ENCODE results near the gene ANKRD63. TPM values are rescaled to one million over a fixed set of nuclear protein-coding genes. Genes with fewer than 3 reads are reported as not detected.

Gene ANKRD63
- polyA plus RNA-seq, 3 donors = not detected

DNA sequence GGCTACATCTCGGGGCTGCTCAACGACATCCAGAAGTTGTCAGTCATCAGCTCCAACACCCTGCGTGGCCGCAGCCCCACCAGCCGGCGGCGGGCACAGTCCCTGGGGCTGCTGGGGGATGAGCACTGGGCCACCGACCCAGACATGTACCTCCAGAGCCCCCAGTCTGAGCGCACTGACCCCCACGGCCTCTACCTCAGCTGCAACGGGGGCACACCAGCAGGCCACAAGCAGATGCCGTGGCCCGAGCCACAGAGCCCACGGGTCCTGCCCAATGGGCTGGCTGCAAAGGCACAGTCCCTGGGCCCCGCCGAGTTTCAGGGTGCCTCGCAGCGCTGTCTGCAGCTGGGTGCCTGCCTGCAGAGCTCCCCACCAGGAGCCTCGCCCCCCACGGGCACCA, 17.0 kb downstream of the ANKRD63 start:
- Histone ChIP-seq H3K79me2 (ENCODE audit: insufficient read depth, low read length) (no peaks in the 10 kb centered on the region), H3K9ac (ENCODE audit: insufficient read depth, low read length, poor library complexity, severe bottlenecking) (no peak overlapping the region), H3K4me2 (replicated peaks; ENCODE audit: extremely low read depth, low read length, poor library complexity, severe bottlenecking) (no peak overlapping the region), H2AFZ (ENCODE audit: insufficient read depth, low read depth, low read length, poor library complexity, severe bottlenecking) (no peak overlapping the region), H3K4me3 (replicated peaks in 1 of 3; ENCODE audit: low read depth in 2 of 3, low read length in 3 of 3) (no peak overlapping the region), H3K9me3 (replicated peaks in 1 of 2; ENCODE audit: control insufficient read depth in 1 of 2, insufficient read depth in 1 of 2, low read length in 2 of 2) (no peaks in the 10 kb centered on the region), H3K27me3 (ENCODE audit: control insufficient read depth in 2 of 2, insufficient read depth in 2 of 2, low read length in 2 of 2) (no peaks in the 10 kb centered on the region), H3K27ac (ENCODE audit: low read depth in 1 of 2, low read length in 2 of 2) (no peak overlapping the region), H3K36me3 (replicated peaks in 1 of 2; ENCODE audit: control insufficient read depth in 1 of 2, insufficient read depth in 2 of 2, low read length in 2 of 2) (no peaks in the 10 kb centered on the region), H4K20me1 (ENCODE audit: insufficient read depth, low read length) (no peaks in the 10 kb centered on the region), H3K4me1 (ENCODE audit: control insufficient read depth in 1 of 2, insufficient read depth in 2 of 2, low read length in 2 of 2) (no peaks in the 10 kb centered on the region)
- H3K36me3 Mint-ChIP-seq = no peaks in the 10 kb centered on the region
- DNase-seq = no peak
- H3K4me3 Mint-ChIP-seq = no peak overlapping the region
- intact Hi-C loops (cut with micrococcal nuclease) = no loop called here
- WGBS (ENCODE audit: insufficient coverage) = 98% methylated on average over 19 of the region's 20 CpGs
- peaks cover 6% of the 10 kb centered on the region for H3K4me1 Mint-ChIP-seq
- peaks cover 0 to 14% (median 6%) of the 10 kb centered on the region in 3 donors for H3K27me3 Mint-ChIP-seq (ENCODE audit: low read depth in 3 of 3)
- TF ChIP-seq, protein P1, sequence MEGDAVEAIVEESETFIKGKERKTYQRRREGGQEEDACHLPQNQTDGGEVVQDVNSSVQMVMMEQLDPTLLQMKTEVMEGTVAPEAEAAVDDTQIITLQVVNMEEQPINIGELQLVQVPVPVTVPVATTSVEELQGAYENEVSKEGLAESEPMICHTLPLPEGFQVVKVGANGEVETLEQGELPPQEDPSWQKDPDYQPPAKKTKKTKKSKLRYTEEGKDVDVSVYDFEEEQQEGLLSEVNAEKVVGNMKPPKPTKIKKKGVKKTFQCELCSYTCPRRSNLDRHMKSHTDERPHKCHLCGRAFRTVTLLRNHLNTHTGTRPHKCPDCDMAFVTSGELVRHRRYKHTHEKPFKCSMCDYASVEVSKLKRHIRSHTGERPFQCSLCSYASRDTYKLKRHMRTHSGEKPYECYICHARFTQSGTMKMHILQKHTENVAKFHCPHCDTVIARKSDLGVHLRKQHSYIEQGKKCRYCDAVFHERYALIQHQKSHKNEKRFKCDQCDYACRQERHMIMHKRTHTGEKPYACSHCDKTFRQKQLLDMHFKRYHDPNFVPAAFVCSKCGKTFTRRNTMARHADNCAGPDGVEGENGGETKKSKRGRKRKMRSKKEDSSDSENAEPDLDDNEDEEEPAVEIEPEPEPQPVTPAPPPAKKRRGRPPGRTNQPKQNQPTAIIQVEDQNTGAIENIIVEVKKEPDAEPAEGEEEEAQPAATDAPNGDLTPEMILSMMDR (IDR thresholded peaks at IDR 0.05) = no peak
- no peaks in the 10 kb centered on the region for H3K9me3 Mint-ChIP-seq
- no peak overlapping the region for H3K27ac Mint-ChIP-seq

DNA sequence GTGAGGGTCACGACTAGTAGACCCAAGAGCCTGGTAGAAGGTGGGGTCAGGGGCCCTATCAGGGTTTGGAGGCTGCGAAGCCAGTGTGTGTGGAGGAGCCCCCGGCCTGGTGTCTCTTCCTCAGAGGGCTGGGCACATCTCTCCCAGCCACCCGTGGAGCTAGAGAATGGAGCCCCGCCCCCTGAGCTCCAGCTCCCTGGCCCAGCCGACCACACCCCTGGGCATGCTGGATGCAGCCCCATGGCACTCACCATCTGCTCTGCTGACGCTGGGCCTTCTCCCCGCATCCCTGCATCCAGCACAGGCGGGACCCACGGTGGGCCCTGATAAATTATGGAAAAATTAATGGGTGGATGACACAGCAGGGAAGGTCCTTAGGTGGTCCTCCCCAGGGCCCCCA, 17.5 kb downstream of the ANKRD63 start:
- no peak overlapping the region for H2AFZ ChIP-seq (ENCODE audit: insufficient read depth, low read depth, low read length, poor library complexity, severe bottlenecking)
- Mint-ChIP-seq H3K4me1 (peaks cover 6% of the 10 kb centered on the region), H3K9me3 (no peaks in the 10 kb centered on the region), H3K4me3 (no peak overlapping the region), H3K27me3 (ENCODE audit: low read depth in 3 of 3) (peaks cover 0 to 14% (median 6%) of the 10 kb centered on the region in 3 donors), H3K36me3 (no peaks in the 10 kb centered on the region), H3K27ac (no peak overlapping the region)
- H4K20me1 ChIP-seq (ENCODE audit: insufficient read depth, low read length) = no peaks in the 10 kb centered on the region
- TF ChIP-seq, protein P1 (IDR thresholded peaks at IDR 0.05) = no peak
- H3K4me3 ChIP-seq (replicated peaks in 1 of 3; ENCODE audit: low read depth in 2 of 3, low read length in 3 of 3) = no peak overlapping the region
- H3K27ac ChIP-seq (ENCODE audit: low read depth in 1 of 2, low read length in 2 of 2) = no peak overlapping the region
- no peaks in the 10 kb centered on the region for H3K79me2 ChIP-seq (ENCODE audit: insufficient read depth, low read length)
- intact Hi-C loops (cut with micrococcal nuclease) = no loop called here
- no peak overlapping the region for H3K9ac ChIP-seq (ENCODE audit: insufficient read depth, low read length, poor library complexity, severe bottlenecking)
- no peaks in the 10 kb centered on the region for H3K4me1 ChIP-seq (ENCODE audit: control insufficient read depth in 1 of 2, insufficient read depth in 2 of 2, low read length in 2 of 2)
- H3K36me3 ChIP-seq (replicated peaks in 1 of 2; ENCODE audit: control insufficient read depth in 1 of 2, insufficient read depth in 2 of 2, low read length in 2 of 2) = no peaks in the 10 kb centered on the region
- no peaks in the 10 kb centered on the region for H3K9me3 ChIP-seq (replicated peaks in 1 of 2; ENCODE audit: control insufficient read depth in 1 of 2, insufficient read depth in 1 of 2, low read length in 2 of 2)
- H3K4me2 ChIP-seq (replicated peaks; ENCODE audit: extremely low read depth, low read length, poor library complexity, severe bottlenecking) = no peak overlapping the region
- H3K27me3 ChIP-seq (ENCODE audit: control insufficient read depth in 2 of 2, insufficient read depth in 2 of 2, low read length in 2 of 2) = no peaks in the 10 kb centered on the region
- DNase-seq = no peak
- WGBS (ENCODE audit: insufficient coverage) = 95% methylated on average over 7 of the region's 10 CpGs

Data from CD14-positive monocyte (primary cell).